H1 (cell line): Measurements from ENCODE around the gene BBX. TPM values are rescaled to one million over a fixed set of nuclear protein-coding genes. Genes with fewer than 3 reads are reported as not detected.
A peak's percentile ranks its signal among the peaks of the same experiment; 100 is the strongest.

Experiments used
- CTCF ChIA-PET: fragments of 300-600 bp; sonication (Branson Sonifier 250); formaldehyde crosslinking; loops from one replicate; lab custom pipeline; 2021; ENCODE audit not compliant: partially characterized antibody; lab: Charles Lee
- POLR2A ChIA-PET: fragments of 300-600 bp; sonication (Branson Sonifier 250); formaldehyde crosslinking; loops from one replicate; lab custom pipeline; 2021; ENCODE audit warnings: inconsistent platforms; ENCODE audit not compliant: partially characterized antibody; lab: Charles Lee
- DNase-seq, 2 experiments: peaks; one replicate each; pipeline versions ENCODE4 v3.0.0 to v3.0.0-alpha.2; 2010 to 2022; ENCODE audit warnings: low spot score in 2 of 2, low read depth in 1 of 2, mixed read lengths in 1 of 2
- FAIRE-seq: peaks from 2 replicates; lab custom pipeline; 2011; peaks lifted over from hg19 to GRCh38; lab: Jason Lieb, UNC
- H2AFZ ChIP-seq: 2 replicates; pipeline ENCODE4 v1.8.1; 2012; ENCODE audit warnings: low read length, inconsistent platforms
- H2AK5ac ChIP-seq: 2 replicates; pipeline ENCODE4 v1.6.1; 2013; ENCODE audit warnings: low read depth, low read length
- H2BK120ac ChIP-seq: replicated peaks from 2 replicates; pipeline ENCODE3; 2013; ENCODE audit warnings: low read depth, low read length, inconsistent platforms
- H2BK12ac ChIP-seq: 2 replicates; pipeline ENCODE4 v1.6.1; 2013; ENCODE audit warnings: low read depth, low read length
- H2BK15ac ChIP-seq: 2 replicates; pipeline ENCODE4 v1.6.1; 2013; ENCODE audit warnings: low read length
- H2BK20ac ChIP-seq: 2 replicates; pipeline ENCODE4 v1.6.1; 2013; ENCODE audit warnings: low read length
- H2BK5ac ChIP-seq: 2 replicates; pipeline ENCODE4 v1.6.1; 2013; ENCODE audit warnings: low read depth, low read length
- H3K14ac ChIP-seq: 2 replicates; pipeline ENCODE4 v1.6.1; 2013; ENCODE audit warnings: inconsistent platforms; ENCODE audit not compliant: insufficient read length
- H3K18ac ChIP-seq: 2 replicates; pipeline ENCODE4 v1.6.1; 2013; ENCODE audit warnings: low read length; ENCODE audit errors: extremely low read depth
- H3K23ac ChIP-seq: 2 replicates; pipeline ENCODE4 v1.6.1; 2013; ENCODE audit warnings: inconsistent platforms; ENCODE audit not compliant: insufficient read length
- H3K23me2 ChIP-seq: 2 replicates; pipeline ENCODE4 v1.6.1; 2013; ENCODE audit warnings: low read depth, low read length
- H3K27ac ChIP-seq: 2 replicates; pipeline ENCODE4 v1.6.1; 2011; ENCODE audit warnings: low read depth, low read length, inconsistent platforms
- H3K27me3 ChIP-seq, 4 experiments: replicated peaks in 1 of 4; 1 replicate in 1 of 4; 2 replicates in 3 of 4; pipeline versions ENCODE4 v1.6.1 to v1.8.1; 2011 to 2013; ENCODE audit warnings: low read length in 3 of 4, mild to moderate bottlenecking in 3 of 4, inconsistent platforms in 2 of 4, mixed read lengths in 2 of 4, moderate library complexity in 1 of 4; ENCODE audit not compliant: control insufficient read depth in 3 of 4, insufficient read depth in 3 of 4; ENCODE audit errors: extremely low read depth in 1 of 4
- H3K36me3 ChIP-seq, 4 experiments: 2 replicates each; pipeline versions ENCODE4 v1.6.1 to v1.8.1; 2011 to 2013; ENCODE audit warnings: mild to moderate bottlenecking in 4 of 4, low read length in 3 of 4, moderate library complexity in 2 of 4, control low read depth in 1 of 4, inconsistent platforms in 1 of 4; ENCODE audit not compliant: insufficient read depth in 4 of 4, control insufficient read depth in 2 of 4
- H3K4ac ChIP-seq: replicated peaks from 2 replicates; pipeline ENCODE3; 2013; ENCODE audit warnings: low read length, low read depth, mixed read lengths, inconsistent platforms; ENCODE audit not compliant: insufficient read length
- H3K4me1 ChIP-seq, 4 experiments: replicated peaks in 1 of 4; 1 replicate in 1 of 4; 2 replicates in 3 of 4; pipeline versions ENCODE4 v1.6.1 to v1.8.1; 2011 to 2013; ENCODE audit warnings: low read length in 3 of 4, inconsistent platforms in 2 of 4, mixed read lengths in 1 of 4; ENCODE audit not compliant: insufficient read depth in 4 of 4, control insufficient read depth in 3 of 4
- H3K4me2 ChIP-seq, 2 experiments: 2 replicates each; pipeline versions ENCODE4 v1.6.1 to v1.8.1; 2011 to 2013; ENCODE audit warnings: low read depth in 2 of 2, low read length in 2 of 2, control low read depth in 1 of 2, inconsistent platforms in 1 of 2, mild to moderate bottlenecking in 1 of 2; ENCODE audit not compliant: insufficient read depth in 1 of 2
- H3K4me3 ChIP-seq, 4 experiments: fragments of 200-600, 300-600 bp in 1 of 4; sonication (generic), shearing (Covaris generic), sonication (Bioruptor Twin) in 1 of 4; 2 replicates each; pipeline versions ENCODE4 v1.5.1 to v1.8.1; 2011 to 2016; ENCODE audit warnings: low read length in 4 of 4, low read depth in 3 of 4, control low read depth in 2 of 4, inconsistent platforms in 2 of 4, mild to moderate bottlenecking in 2 of 4, mixed read lengths in 1 of 4, moderate library complexity in 1 of 4; ENCODE audit not compliant: insufficient read depth in 2 of 4; ENCODE audit errors: extremely low read depth in 1 of 4
- H3K56ac ChIP-seq: replicated peaks from 2 replicates; pipeline ENCODE3; 2013; ENCODE audit warnings: low read depth, mild to moderate bottlenecking, mixed read lengths, low read length, inconsistent platforms; ENCODE audit not compliant: insufficient read length
- H3K79me1 ChIP-seq: 2 replicates; pipeline ENCODE4 v1.6.1; 2013; ENCODE audit warnings: low read depth, low read length, control low read depth
- H3K79me2 ChIP-seq, 2 experiments: 2 replicates each; pipeline versions ENCODE4 v1.6.1 to v1.8.1; 2012 to 2013; ENCODE audit warnings: low read length in 2 of 2, mild to moderate bottlenecking in 2 of 2, inconsistent platforms in 1 of 2; ENCODE audit not compliant: insufficient read depth in 2 of 2, control insufficient read depth in 1 of 2
- H3K9ac ChIP-seq, 4 experiments: replicated peaks in 1 of 4; 1 replicate in 1 of 4; 2 replicates in 3 of 4; pipeline versions ENCODE4 v1.6.1 to v1.8.1; 2011 to 2013; ENCODE audit warnings: low read depth in 3 of 4, low read length in 3 of 4, control low read depth in 2 of 4, mild to moderate bottlenecking in 2 of 4, moderate library complexity in 2 of 4, inconsistent platforms in 1 of 4; ENCODE audit errors: extremely low read depth in 1 of 4
- H3K9me3 ChIP-seq, 2 experiments: 2 replicates each; pipeline versions ENCODE4 v1.6.1 to v1.8.1; 2012 to 2013; ENCODE audit warnings: mild to moderate bottlenecking in 2 of 2, moderate library complexity in 2 of 2, control low read depth in 1 of 2, inconsistent platforms in 1 of 2, low read depth in 1 of 2, low read length in 1 of 2, mixed read lengths in 1 of 2; ENCODE audit not compliant: insufficient read depth in 2 of 2
- H4K20me1 ChIP-seq, 2 experiments: replicated peaks in 1 of 2; 2 replicates each; pipeline versions ENCODE3 to v1.8.1; 2011 to 2013; ENCODE audit warnings: inconsistent platforms in 2 of 2, low read length in 2 of 2, mild to moderate bottlenecking in 1 of 2; ENCODE audit not compliant: insufficient read depth in 2 of 2, control insufficient read depth in 1 of 2
- H4K5ac ChIP-seq: 2 replicates; pipeline ENCODE4 v1.6.1; 2013; ENCODE audit warnings: low read length, low read depth, mixed read lengths, inconsistent platforms; ENCODE audit not compliant: insufficient read length
- H4K8ac ChIP-seq: 2 replicates; pipeline ENCODE4 v1.8.0; 2013; ENCODE audit warnings: mild to moderate bottlenecking, moderate library complexity, low read length, inconsistent platforms; ENCODE audit not compliant: insufficient read depth; ENCODE audit errors: extremely low read depth
- H4K91ac ChIP-seq: replicated peaks from 2 replicates; pipeline ENCODE3; 2013; ENCODE audit warnings: low read length, mixed read lengths, inconsistent platforms; ENCODE audit not compliant: insufficient read length
- BRCA1 ChIP-seq: IDR thresholded peaks from 2 replicates; pipeline ENCODE4 v1.6.1; 2012; ENCODE audit warnings: low read depth, low read length, improper control_type of control experiment
- CBX5 ChIP-seq: fragments of 300-800, 300-1000 bp; sonication (generic); IDR thresholded peaks from 2 replicates; pipeline ENCODE4 v1.7.1; 2016; ENCODE audit warnings: antibody characterized with exemption, low read length, low read depth
- CREB1 ChIP-seq: IDR thresholded peaks from 2 replicates; pipeline ENCODE4 v1.6.1; 2012; ENCODE audit warnings: inconsistent platforms
- EZH2 ChIP-seq: fragments of 200-600 bp; sonication (generic); IDR thresholded peaks from 2 replicates; pipeline ENCODE4 v1.7.1; 2012; ENCODE audit warnings: low read depth, mild to moderate bottlenecking, moderate library complexity, low read length, inconsistent platforms; ENCODE audit not compliant: severe bottlenecking
- KDM5A ChIP-seq: fragments of 200-600 bp; IDR thresholded peaks from 2 replicates; pipeline ENCODE4 v1.7.1; 2012; ENCODE audit warnings: mild to moderate bottlenecking, low read length, inconsistent platforms, mixed read lengths
- RBBP5 ChIP-seq: IDR thresholded peaks from 2 replicates; pipeline ENCODE4 v1.7.1; 2012; ENCODE audit warnings: low read depth, mild to moderate bottlenecking, inconsistent platforms, low read length, moderate library complexity, borderline replicate concordance
- RFX5 ChIP-seq: IDR thresholded peaks from 2 replicates; pipeline ENCODE4 v1.6.1; 2011; ENCODE audit warnings: low read depth, low read length, improper control_type of control experiment, borderline replicate concordance
- RNF2 ChIP-seq: fragments of 200-900, 300-1000 bp; sonication (generic); IDR thresholded peaks from 2 replicates; pipeline ENCODE4 v1.7.1; 2016; ENCODE audit warnings: borderline replicate concordance, low read depth, mild to moderate bottlenecking, antibody characterized with exemption, low read length; ENCODE audit not compliant: poor library complexity, severe bottlenecking; ENCODE audit errors: missing control alignments
- SIN3A ChIP-seq, 2 experiments: IDR thresholded peaks in 1 of 2; conservative IDR thresholded peaks in 1 of 2; 2 replicates each; pipeline ENCODE4 v1.6.1; 2011 to 2012; ENCODE audit warnings: low read length in 2 of 2, improper control_type of control experiment in 1 of 2, low read depth in 1 of 2, mild to moderate bottlenecking in 1 of 2
- WGBS, 2 experiments: shearing (Covaris generic) in 1 of 2; methylation state at CpG; one replicate each; pipeline versions ENCODE4 v1.1.6 to v1.1.7; 2013 to 2015; ENCODE audit warnings: low lambda C conversion rate in 2 of 2, mixed read lengths in 2 of 2, inconsistent platforms in 1 of 2, low coverage in 1 of 2, missing lambda C conversion rate in 1 of 2; ENCODE audit not compliant: insufficient replicate concordance in 2 of 2, insufficient coverage in 1 of 2, insufficient read length in 1 of 2; ENCODE audit errors: extremely low coverage in 1 of 2, missing lambda C conversion rate in 1 of 2; 5-methylcytosine and 5-hydroxymethylcytosine counted together
- polyA plus RNA-seq, 7 experiments: library from polyadenylated mRNA; depleted of rRNA in 3 of 7; stranded (reverse) in 5 of 7; unstranded in 2 of 7; fragments of >200 nt in 5 of 7; fragments of 200-250 nt in 2 of 7; gene quantifications; 1 replicate in 5 of 7; 2 replicates in 1 of 7; 4 replicates in 1 of 7; pipeline versions ENCODE4 v1.2.1 to v1.2.3, GENCODE V29; 2011 to 2013; ENCODE audit warnings: missing spikeins in 2 of 7, mixed read lengths in 2 of 7
- total RNA-seq: library from RNA; stranded (reverse); fragmentation: NEBNext Ultra II Directional; extraction: Animal tissue kit (Norgen Biotek cat#: 25700); gene quantifications from 2 replicates; pipeline ENCODE4 v1.2.1, GENCODE V29; 2021

Gene BBX
- total and polyA plus RNA-seq, 2 of the 8 experiments (the other 6 are each of a cell fraction or from before 2014, with no cell fraction given) = 11.0 to 42.5 TPM

DNA sequence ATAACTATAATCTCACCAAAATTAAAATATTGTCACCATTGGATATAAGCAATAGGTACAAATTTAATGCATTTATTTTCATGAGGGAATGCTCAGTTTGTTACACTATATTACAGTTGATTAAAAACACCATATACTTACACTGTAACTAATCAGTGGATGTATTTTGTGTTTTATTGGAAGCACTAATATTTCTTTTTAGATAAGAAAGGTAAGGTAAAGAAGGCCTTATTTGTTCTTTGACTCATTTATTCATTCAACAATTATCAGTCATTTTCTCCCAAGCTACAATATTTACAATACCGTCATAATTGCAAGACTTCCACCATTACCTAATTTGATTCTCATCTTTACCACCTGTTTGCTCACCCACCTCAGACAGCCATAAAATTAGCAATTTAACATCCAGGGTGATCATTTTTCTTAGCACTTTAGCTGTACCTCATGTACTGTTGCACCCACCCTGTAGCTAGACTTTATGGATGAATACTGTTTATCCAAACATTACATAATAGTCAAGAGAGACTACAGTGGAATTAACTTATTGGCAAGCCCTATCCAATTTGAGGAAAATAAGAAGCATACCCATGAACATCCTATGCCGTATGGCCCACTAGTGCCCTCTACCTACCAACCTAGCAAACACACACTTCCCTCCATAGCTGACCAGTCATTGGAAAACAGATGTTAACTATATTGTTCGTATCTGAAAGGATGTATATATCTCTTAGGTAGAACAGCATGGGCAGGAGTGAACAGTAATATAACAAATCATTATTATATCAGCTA, 229.6 kb downstream of the BBX start:
- ChIA-PET CTCF (interaction anchor here (0.8 to 4.4 kb wide), 27 partner anchors 9 to 179 kb away, joined by 3 to 29 read pairs (median 4); no protein-coding TSS in a partner anchor), POLR2A (no interaction called here)
- H3K4me3 ChIP-seq = no peak overlapping the region
- no peak overlapping the region for H2BK15ac ChIP-seq
- no peak overlapping the region for H2AFZ ChIP-seq
- H3K27me3 ChIP-seq = no peaks in the 10 kb centered on the region
- no peak overlapping the region for H3K9ac ChIP-seq
- H3K27ac ChIP-seq = no peak overlapping the region
- no peak overlapping the region for H4K91ac ChIP-seq
- H3K79me2 ChIP-seq = no peaks in the 10 kb centered on the region
- H4K20me1 ChIP-seq = no peaks in the 10 kb centered on the region
- no peak overlapping the region for H3K23ac ChIP-seq
- peak; percentile 91 for FAIRE-seq
- no peak overlapping the region for H2BK20ac ChIP-seq
- H4K8ac ChIP-seq = no peak overlapping the region
- no peaks in the 10 kb centered on the region for H3K23me2 ChIP-seq
- H2BK5ac ChIP-seq = no peak overlapping the region
- H3K4ac ChIP-seq = no peak overlapping the region
- WGBS, 2 experiments = 67% methylated on average over 3 of the region's 3 CpGs; no CpG with 5 or more reads in 1 of the 2 experiments
- H3K79me1 ChIP-seq = no peaks in the 10 kb centered on the region
- H3K18ac ChIP-seq = no peak overlapping the region
- H3K4me1 ChIP-seq = no peaks in the 10 kb centered on the region
- no peak for DNase-seq
- no peak overlapping the region for H2BK12ac ChIP-seq
- H3K36me3 ChIP-seq = peaks cover 0 to 3% (median 0%) of the 10 kb centered on the region in 4 experiments; a peak in 1 of 8 replicates
- no peak overlapping the region for H4K5ac ChIP-seq
- no peak overlapping the region for H2BK120ac ChIP-seq
- no peak overlapping the region for H3K4me2 ChIP-seq
- H3K9me3 ChIP-seq = no peaks in the 10 kb centered on the region
- H2AK5ac ChIP-seq = no peak overlapping the region
- no peak overlapping the region for H3K56ac ChIP-seq
- H3K14ac ChIP-seq = no peak overlapping the region
- no peak for TF ChIP-seq RNF2
- TF ChIP-seq CBX5 = no peak
- TF ChIP-seq EZH2 = no peak
- TF ChIP-seq RBBP5 = no peak
- no peak for TF ChIP-seq BRCA1
- TF ChIP-seq KDM5A = no peak
- no peak for TF ChIP-seq SIN3A (conservative IDR thresholded peaks at IDR 0.05 in 1 of 2, IDR thresholded peaks at IDR 0.05 in 1 of 2; ENCODE audit: low read depth in 1 of 2, low read length in 2 of 2)
- TF ChIP-seq CREB1 = no peak
- TF ChIP-seq RFX5 = no peak
